GM23338 (cell line): ENCODE results near the gene MTHFD2L.

ENCODE experiments used
- CTCF ChIP-seq, 2 experiments: fragments of 200-600 bp in 1 of 2; sonication (generic) in 1 of 2; conservative IDR thresholded peaks; 2 replicates each; pipeline versions ENCODE4 v1.5.1 to v1.6.1; 2016 to 2017; ENCODE audit warnings: antibody characterized with exemption in 2 of 2, low read depth in 2 of 2, mild to moderate bottlenecking in 2 of 2, moderate library complexity in 1 of 2
- REST ChIP-seq: IDR thresholded peaks from one replicate; pipeline ENCODE4 v1.6.1; 2018; ENCODE audit warnings: antibody characterized with exemption; ENCODE audit not compliant: unreplicated experiment

- TF ChIP-seq CTCF (conservative IDR thresholded peaks at IDR 0.05; ENCODE audit: low read depth in 2 of 2) (no peak), REST (no peak)
These were observed 23.4 kb upstream of the MTHFD2L start for GRCh38 chr4:74134500-74134852.
